GM19452 (cell line): ENCODE results near the gene ADAMTS16.

ENCODE experiments used
- ATAC-seq: cut with Tn5 transposase; IDR thresholded peaks from one replicate; pipeline ENCODE4 v1.9.1; 2021; ENCODE audit not compliant: unreplicated experiment

The ADAMTS16 gene

GRCh38 chr5:5309645-5310044, 169.5 kb downstream of the ADAMTS16 start:
- ATAC-seq = no peak

DNA sequence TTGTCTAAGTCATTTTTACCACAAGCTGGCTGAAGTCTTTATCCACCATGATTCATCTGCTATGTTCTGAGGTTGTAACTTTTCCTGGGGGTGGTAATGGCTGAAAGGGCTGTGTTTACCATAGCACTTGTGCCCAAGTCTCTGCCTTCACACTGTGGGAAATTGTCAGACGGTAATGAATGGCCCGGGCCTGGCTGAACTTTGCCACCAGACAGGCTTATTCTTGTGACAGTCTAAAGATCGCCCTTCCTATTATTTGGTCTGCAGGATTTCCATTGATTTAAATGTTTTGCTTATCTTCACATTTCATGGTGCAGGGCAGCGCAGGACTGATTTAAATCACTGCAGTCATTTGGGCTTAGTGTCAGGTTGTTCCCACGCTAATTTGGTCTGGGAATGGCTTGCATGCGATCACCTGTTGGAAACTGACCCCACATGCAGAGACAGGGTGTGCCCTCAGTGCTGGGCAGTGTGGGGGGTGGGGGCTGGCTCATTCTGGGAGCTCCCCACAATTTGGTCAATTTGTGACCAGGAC, 173.0 kb downstream of the ADAMTS16 start:
- no peak for ATAC-seq

DNA sequence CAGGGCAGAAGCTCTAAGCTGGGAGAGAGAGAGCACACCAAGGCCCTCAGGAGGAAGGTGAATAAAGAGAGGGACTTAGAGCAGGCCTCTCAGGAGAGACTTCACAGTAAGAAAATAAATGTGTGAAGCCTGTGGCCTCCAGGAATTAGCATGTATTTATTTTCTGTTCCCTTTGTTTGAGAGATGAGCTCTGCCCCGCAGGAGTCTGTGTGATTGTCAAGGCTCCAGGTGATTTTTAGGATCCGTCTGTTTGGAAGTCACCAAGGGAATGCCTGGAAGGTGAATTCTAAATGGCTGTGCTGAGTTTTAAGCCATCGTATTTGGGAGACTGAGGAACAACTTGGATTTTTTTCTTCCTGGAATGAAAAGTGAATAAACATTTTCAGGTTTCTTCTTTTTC, 174.0 kb downstream of the ADAMTS16 start:
- no peak for ATAC-seq

DNA sequence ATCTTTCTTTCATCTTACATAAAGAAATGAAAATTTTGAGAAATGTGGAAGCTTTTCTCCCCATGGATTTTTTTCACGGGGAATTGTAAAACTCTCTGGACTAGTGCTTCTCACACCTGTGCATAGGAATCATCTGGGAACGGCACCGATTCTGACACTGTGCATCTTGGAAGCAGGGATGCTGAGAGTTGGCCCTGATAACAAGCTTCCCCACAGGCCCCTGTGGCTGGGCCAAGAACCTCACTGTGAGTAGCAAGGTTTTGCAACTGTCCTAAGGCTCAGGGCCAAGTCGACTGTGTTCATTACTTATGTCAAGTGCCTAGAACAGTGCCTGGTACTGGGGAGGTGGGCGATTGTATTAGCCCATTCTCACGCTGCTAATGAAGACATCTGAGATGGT, 174.5 kb downstream of the ADAMTS16 start:
- ATAC-seq = no peak

DNA sequence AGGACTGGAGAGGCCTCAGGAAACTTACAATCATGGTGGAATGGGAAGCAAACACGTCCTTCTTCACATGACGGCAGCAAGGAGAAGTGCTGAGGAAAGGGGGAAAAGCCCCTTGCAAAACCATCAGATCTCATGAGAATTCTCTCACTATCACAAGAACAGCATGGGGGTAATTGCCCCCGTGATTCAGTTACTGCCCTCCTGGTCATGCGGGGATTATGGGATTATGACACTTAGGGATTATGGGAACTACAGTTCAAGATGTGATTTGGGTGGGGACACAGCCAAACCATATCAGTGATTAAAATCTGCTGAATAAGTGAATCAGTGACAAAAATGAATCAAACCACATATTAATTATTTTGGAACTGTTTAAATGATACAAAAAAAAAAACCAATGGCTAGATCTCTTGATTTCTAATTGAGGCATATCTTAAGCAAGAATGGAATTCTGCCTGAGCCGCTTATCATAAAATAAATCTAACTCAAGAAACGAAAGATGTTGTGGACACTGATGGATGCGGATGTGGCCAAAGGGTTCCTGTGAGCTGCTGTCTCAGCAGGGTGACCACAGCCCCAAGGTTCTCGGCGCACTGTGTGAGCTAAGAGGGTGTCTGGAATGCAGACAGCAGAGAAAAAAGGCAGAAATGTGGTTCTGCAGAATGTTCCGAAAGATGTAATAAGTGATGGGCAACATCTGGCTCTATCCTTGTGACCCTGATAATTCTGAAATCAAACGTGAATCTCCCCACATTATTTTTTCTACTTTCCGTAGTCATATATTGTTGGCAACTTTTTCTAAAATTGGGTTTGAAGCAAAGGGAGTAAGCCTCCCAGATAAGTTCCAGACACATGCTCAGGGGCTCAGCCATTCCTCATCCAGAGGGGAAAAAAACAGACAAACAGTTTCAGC, 175.2 kb downstream of the ADAMTS16 start:
- no peak for ATAC-seq

GRCh38 chr5:5316334-5316733, 176.2 kb downstream of the ADAMTS16 start:
- no peak for ATAC-seq

GRCh38 chr5:5317976-5318375, 177.8 kb downstream of the ADAMTS16 start:
- no peak for ATAC-seq

- ATAC-seq = no peak
Observed at GRCh38 chr5:5318426-5319190, 178.5 kb downstream of the ADAMTS16 start.

DNA sequence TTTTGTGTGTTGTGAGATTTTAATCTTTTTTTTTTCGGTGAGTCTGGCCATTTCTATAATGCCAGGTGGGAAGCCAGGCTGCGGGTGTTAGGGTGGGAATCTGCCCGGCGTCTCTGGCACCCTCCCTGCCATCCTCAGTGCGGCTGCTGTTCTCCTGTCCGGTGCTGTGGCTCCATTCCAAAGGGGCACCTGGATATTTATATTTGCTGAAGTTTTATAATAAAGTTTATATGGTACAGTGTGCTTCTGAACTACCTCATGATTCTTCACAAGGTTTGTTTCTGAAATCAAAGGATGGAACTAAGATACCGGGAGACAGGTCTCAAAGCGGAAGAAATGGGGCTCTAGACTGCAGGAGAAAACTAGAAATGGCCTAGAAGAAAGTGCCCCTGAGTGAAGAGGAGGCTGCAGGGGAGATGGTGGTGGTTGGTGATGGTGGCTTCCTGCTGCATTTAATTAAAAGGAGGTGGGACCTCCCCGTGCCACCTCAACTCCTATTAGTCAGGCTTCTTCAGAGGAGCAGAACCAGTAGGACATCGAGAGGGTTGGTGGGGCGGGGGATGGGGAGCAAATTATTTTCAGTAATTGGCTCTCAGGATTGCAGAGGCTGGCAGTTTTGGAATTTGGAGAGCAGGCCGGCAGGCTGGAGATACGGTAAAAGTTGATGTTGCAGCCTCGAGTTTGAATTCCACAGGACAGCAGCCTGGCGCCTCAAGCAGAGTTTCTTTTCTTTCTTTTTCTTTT, 180.1 kb downstream of the ADAMTS16 start:
- no peak for ATAC-seq

DNA sequence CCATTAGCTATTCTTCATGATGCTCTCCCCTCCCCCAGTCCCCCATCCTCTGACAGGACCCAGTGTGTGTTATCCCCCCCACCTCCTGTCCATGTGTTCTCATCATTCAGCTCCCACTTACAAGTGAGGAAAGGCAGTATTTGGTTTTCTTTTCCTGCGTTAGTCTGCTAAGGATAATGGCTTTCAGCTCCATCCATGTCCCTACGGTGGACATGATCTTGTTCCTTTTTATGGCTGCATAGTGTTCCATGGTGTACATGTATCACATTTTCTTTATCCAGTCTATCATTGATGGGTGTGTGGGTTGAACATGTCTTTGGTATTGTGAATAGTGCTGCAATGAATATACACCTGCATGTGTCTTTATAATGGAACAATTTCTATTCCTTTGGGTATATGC, 181.0 kb downstream of the ADAMTS16 start:
- ATAC-seq = no peak

DNA sequence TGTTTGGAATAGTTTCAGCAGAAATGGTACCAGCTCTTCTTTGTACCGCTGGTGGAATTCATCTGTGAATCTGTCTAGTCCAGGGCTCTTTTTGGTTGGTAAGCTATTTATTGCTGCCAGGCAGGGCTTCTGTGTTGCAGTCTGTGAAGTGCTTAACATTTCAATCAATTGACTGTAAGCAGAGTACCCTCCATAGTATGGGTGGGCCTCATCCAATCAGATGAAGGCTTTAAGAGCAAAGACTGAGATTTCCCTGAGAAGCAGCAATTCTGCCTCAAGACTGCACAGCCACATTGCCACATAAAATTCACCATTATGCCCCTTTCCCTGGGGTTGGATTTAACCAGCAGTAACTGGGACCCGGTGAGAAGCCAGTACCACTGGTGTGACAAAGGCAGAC, 183.4 kb downstream of the ADAMTS16 start:
- no peak for ATAC-seq

DNA sequence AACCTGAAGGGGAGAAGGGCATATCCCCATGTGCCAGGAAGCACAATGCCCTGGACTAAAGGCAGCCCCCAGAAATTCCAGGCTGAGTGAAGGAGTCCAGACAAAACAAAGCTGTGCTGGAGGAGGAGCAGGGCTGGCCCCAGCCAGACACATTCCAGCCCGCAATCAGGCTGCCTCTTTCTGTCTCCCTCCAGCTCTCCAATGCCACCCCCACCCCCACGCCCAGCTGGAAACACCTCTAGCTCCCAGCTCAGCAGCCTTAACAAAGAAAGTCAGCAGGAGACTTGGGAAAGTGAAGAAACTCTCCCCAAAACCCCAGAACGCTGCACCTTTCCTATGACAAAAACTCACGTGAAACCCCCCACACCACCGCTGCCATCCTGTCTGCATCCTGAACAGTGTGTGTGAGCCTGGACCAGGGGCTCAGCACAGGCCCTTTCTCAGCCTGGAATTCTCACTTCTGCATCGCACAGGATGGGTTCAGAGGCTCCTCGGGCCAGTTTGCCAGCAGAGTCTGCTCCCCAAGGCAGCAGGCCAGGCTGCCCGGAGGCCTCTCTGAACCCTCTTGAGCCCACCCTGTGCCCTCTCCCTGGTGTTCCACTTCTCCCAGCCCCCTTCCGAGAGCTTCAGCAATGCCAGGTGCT, 186.1 kb downstream of the ADAMTS16 start:
- ATAC-seq = no peak

DNA sequence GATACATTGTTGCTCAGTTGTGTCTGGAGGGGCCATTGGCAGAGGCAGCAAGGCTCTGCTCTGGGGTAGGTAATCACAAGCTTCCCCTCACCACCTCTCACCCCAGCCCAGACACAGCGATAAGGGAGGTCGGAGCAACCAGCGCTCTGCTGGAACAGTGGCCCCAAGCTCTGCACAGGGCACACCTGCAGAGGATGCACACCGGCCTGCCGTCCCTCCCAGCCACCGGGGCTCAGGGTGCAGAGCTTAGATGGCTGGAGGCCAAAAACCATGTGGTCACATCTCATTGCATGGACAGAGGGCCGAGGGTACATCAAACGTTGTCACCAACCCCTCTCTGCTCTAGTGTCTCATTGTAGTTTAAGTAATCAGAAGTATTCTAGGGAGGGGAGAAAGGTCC, 187.0 kb downstream of the ADAMTS16 start:
- no peak for ATAC-seq

- no peak for ATAC-seq
Observed at GRCh38 chr5:5330728-5331452, 190.8 kb downstream of the ADAMTS16 start.

GRCh38 chr5:5331848-5332247, 191.7 kb downstream of the ADAMTS16 start:
- ATAC-seq = no peak

- ATAC-seq = no peak
Observed at GRCh38 chr5:5332287-5332686, 192.2 kb downstream of the ADAMTS16 start.

- ATAC-seq = no peak
Observed at GRCh38 chr5:5335107-5335506, 195.0 kb downstream of the ADAMTS16 start.

DNA sequence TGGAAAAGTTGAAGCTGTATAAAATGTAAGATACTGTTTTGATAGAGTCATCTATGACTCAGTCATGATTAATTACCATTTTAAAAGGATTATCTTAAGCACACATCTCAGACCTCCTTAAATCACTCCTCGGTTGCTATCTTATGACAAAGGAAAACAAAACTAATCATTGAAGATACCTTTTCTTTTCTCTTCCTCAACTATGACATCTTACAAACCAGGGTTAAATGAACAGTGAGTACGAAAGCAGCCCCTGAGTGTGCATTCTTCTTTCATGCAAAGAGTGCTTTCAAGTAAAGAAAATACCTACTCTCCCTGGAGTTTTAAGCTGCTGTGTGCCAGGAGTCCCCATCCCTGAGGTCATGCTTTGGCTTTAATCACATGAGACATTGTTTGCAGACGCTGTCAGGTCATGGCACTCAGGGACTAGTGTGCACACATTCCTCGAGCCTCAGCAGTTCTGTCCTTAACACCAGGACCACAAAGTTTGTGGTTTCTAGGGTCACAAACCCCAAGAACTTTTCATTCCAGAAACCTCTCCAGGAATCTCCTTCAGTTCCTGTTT, 195.7 kb downstream of the ADAMTS16 start:
- ATAC-seq = no peak

DNA sequence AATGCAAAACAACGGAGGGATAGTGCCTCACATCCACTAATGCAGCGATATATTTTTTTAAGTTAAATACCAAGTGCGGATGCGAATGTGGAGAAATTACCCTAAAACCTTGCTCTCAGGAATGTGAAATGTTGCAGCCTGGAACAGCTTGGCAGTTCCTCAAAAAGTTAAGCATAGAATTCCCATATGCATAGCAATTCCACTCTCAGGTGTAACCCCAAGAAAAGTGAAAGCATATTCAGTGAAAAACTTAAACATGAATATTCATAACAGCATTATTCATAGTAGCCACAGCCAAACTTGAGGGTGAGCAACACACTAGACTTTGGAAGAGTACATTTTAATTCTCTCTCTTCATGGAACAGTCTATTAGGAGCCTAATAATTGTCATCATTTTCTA, 199.1 kb downstream of the ADAMTS16 start:
- no peak for ATAC-seq
